HepG2 (cell line): ENCODE data around the gene KCNK7. TPM values are rescaled to one million over a fixed set of nuclear protein-coding genes. Genes with fewer than 3 reads are reported as not detected.

Experiments used
- ATAC-seq: fragments of 200-7000 bp; cut with Tn5 transposase; 3 replicates; pipeline ENCODE4 v1.9.1; 2020; ENCODE audit warnings: mild to moderate bottlenecking, moderate library complexity
- BruUV-seq: library from RNA; stranded (reverse); fragments of 400-500 nt; replicated peaks from 2 replicates; lab custom pipeline; 2021; lab: Mats Ljungman, UMichigan
- CTCF ChIA-PET: fragments of 300-600 bp; formaldehyde crosslinking; extraction: SDS; loops from one replicate; lab custom pipeline; 2021; ENCODE audit warnings: low total read pairs, inconsistent platforms, low intra/inter-chr PET ratio; lab: Yijun Ruan, JAX
- POLR2A ChIA-PET: fragments of 350-600 bp; sonication (Branson Sonifier 250); formaldehyde crosslinking; loops from one replicate; lab custom pipeline; 2020; ENCODE audit warnings: antibody characterized with exemption, inconsistent platforms; lab: Yijun Ruan, JAX
- DNase-seq: peaks from one replicate; pipeline ENCODE4 v3.0.0-alpha.2; 2015; ENCODE audit warnings: low spot score
- FAIRE-seq: peaks from 3 replicates; lab custom pipeline; 2011; peaks lifted over from hg19 to GRCh38; lab: Jason Lieb, UNC
- H2AFZ ChIP-seq: one replicate; pipeline ENCODE4 v1.6.1; 2011; ENCODE audit warnings: low read length, inconsistent platforms
- H3K27ac ChIP-seq: fragments of 300-600 bp; 3 replicates; pipeline ENCODE4 v1.8.0; 2011; ENCODE audit warnings: mixed run types, mild to moderate bottlenecking, mixed read lengths, low read length, inconsistent platforms; ENCODE audit not compliant: insufficient read depth; ENCODE audit errors: extremely low read length
- H3K27me3 ChIP-seq, 2 experiments: fragments of 200-600 bp in 1 of 2; 2 replicates in 1 of 2; 3 replicates in 1 of 2; pipeline versions ENCODE4 v1.6.0 to v1.8.0; 2011; ENCODE audit warnings: low read length in 2 of 2, mild to moderate bottlenecking in 2 of 2, moderate library complexity in 2 of 2, inconsistent platforms in 1 of 2; ENCODE audit not compliant: insufficient read depth in 2 of 2, control insufficient read depth in 1 of 2
- H3K36me3 ChIP-seq, 2 experiments: fragments of 200-600 bp in 1 of 2; replicated peaks in 1 of 2; 2 replicates in 1 of 2; 3 replicates in 1 of 2; pipeline versions ENCODE4 v1.5.1 to v1.8.0; 2011; ENCODE audit warnings: low read length in 2 of 2, inconsistent platforms in 1 of 2; ENCODE audit not compliant: insufficient read depth in 2 of 2, control insufficient read depth in 1 of 2
- H3K4me1 ChIP-seq: 2 replicates; pipeline ENCODE4 v1.5.1; 2012; ENCODE audit warnings: low read length, inconsistent platforms; ENCODE audit not compliant: insufficient read depth
- H3K4me2 ChIP-seq: 2 replicates; pipeline ENCODE4 v1.6.0; 2011; ENCODE audit warnings: low read depth, low read length, inconsistent platforms
- H3K4me3 ChIP-seq, 3 experiments: fragments of 200-600 bp in 1 of 3; sonication (generic), shearing (Covaris generic) in 1 of 3; replicated peaks in 1 of 3; 2 replicates each; pipeline ENCODE4 v1.5.1; 2011 to 2016; ENCODE audit warnings: low read length in 3 of 3, inconsistent platforms in 2 of 3, low read depth in 2 of 3, mild to moderate bottlenecking in 2 of 3, control low read depth in 1 of 3, mixed read lengths in 1 of 3; ENCODE audit not compliant: insufficient read depth in 1 of 3
- H3K79me2 ChIP-seq: one replicate; pipeline ENCODE4 v1.6.1; 2011; ENCODE audit warnings: low read length, inconsistent platforms; ENCODE audit not compliant: insufficient read depth
- H3K9ac ChIP-seq: 2 replicates; pipeline ENCODE4 v1.6.0; 2011; ENCODE audit warnings: mild to moderate bottlenecking, low read depth, low read length, inconsistent platforms; ENCODE audit not compliant: insufficient read depth
- H3K9me3 ChIP-seq: 2 replicates; pipeline ENCODE4 v1.5.1; 2012; ENCODE audit warnings: mild to moderate bottlenecking, low read length
- H4K20me1 ChIP-seq: 2 replicates; pipeline ENCODE4 v1.6.0; 2011; ENCODE audit warnings: inconsistent platforms, mild to moderate bottlenecking, low read length, moderate library complexity; ENCODE audit not compliant: insufficient read depth
- AGO2 ChIP-seq: fragments of 200-400 bp; formaldehyde crosslinking; optimal IDR thresholded peaks from 2 replicates; pipeline ENCODE3; 2017; ENCODE audit warnings: mild to moderate bottlenecking, low read depth, low read length, moderate library complexity
- CTCF ChIP-seq: sonication (generic); formaldehyde crosslinking; IDR thresholded peaks from 2 replicates; pipeline ENCODE4 v1.5.0; 2020; ENCODE audit warnings: mild to moderate bottlenecking, missing genetic modification reagents, moderate library complexity
- ESRRA ChIP-seq: sonication (generic); formaldehyde crosslinking; IDR thresholded peaks from 2 replicates; pipeline ENCODE4 v1.5.1; 2020; ENCODE audit warnings: mild to moderate bottlenecking, low read depth, missing genetic modification reagents
- HNRNPL ChIP-seq: fragments of 200-400 bp; formaldehyde crosslinking; IDR thresholded peaks from 2 replicates; pipeline ENCODE4 v1.6.1; 2017; ENCODE audit warnings: mild to moderate bottlenecking, low read depth, low read length
- MYC ChIP-seq: sonication (generic); formaldehyde crosslinking; IDR thresholded peaks from 2 replicates; pipeline ENCODE4 v1.9.0; 2021; ENCODE audit warnings: missing genetic modification reagents, borderline replicate concordance
- PCBP1 ChIP-seq: fragments of 200-400 bp; formaldehyde crosslinking; IDR thresholded peaks from 2 replicates; pipeline ENCODE4 v1.6.1; 2017; ENCODE audit warnings: mild to moderate bottlenecking, low read depth, low read length, borderline replicate concordance
- PPARG ChIP-seq: conservative IDR thresholded peaks from 2 replicates; pipeline ENCODE4 v1.6.1; 2016; ENCODE audit warnings: missing biosample characterization, missing genetic modification reagents
- RAD21 ChIP-seq: fragments of 450-650 bp; formaldehyde crosslinking; IDR thresholded peaks from 2 replicates; pipeline ENCODE4 v1.5.0; 2020; ENCODE audit warnings: mild to moderate bottlenecking
- RBFOX2 ChIP-seq: fragments of 200-400 bp; formaldehyde crosslinking; IDR thresholded peaks from 2 replicates; pipeline ENCODE4 v1.6.1; 2017; ENCODE audit warnings: low read depth, mild to moderate bottlenecking, low read length
- STAG1 ChIP-seq: sonication (generic); formaldehyde crosslinking; IDR thresholded peaks from 2 replicates; pipeline ENCODE4 v1.4.0; 2020; ENCODE audit warnings: missing genetic modification reagents
- SUZ12 ChIP-seq: fragments of 150-350 bp; IDR thresholded peaks from 2 replicates; pipeline ENCODE4 v1.6.1; 2014; ENCODE audit warnings: low read depth, low read length
- ZBTB38 ChIP-seq: sonication (generic); formaldehyde crosslinking; IDR thresholded peaks from 2 replicates; pipeline ENCODE4 v1.5.1; 2020; ENCODE audit warnings: mild to moderate bottlenecking, missing genetic modification reagents
- ZFP91 ChIP-seq: sonication (generic); formaldehyde crosslinking; IDR thresholded peaks from 2 replicates; pipeline ENCODE4 v1.9.0; 2022; ENCODE audit warnings: missing genetic modification reagents, mild to moderate bottlenecking, borderline replicate concordance
- ZNF670 ChIP-seq: sonication (generic); formaldehyde crosslinking; IDR thresholded peaks from 2 replicates; pipeline ENCODE4 v1.8.0; 2022; ENCODE audit warnings: mild to moderate bottlenecking, missing genetic modification reagents, borderline replicate concordance
- ZNF687 ChIP-seq: sonication (generic); formaldehyde crosslinking; IDR thresholded peaks from 2 replicates; pipeline ENCODE4 v1.5.1; 2020; ENCODE audit warnings: mild to moderate bottlenecking, missing genetic modification reagents, moderate library complexity
- WGBS: methylation state at CpG from one replicate; pipeline ENCODE4 v1.1.6; 2017; ENCODE audit warnings: low lambda C conversion rate; 5-methylcytosine and 5-hydroxymethylcytosine counted together
- in situ Hi-C: cut with HindIII; loops from 2 replicates; pipeline ENCODE4 v1.10.0; 2017; ENCODE audit warnings: low pct_unique_long_range_greater_than_20kb; ENCODE audit not compliant: extremely low pct_ligation_motif_present
- intact Hi-C: fragments of 100-400 bp; cut with micrococcal nuclease; formaldehyde crosslinking; loops from one replicate; pipeline ENCODE4 v1.10.0; 2022; ENCODE audit not compliant: unreplicated experiment
- polyA plus RNA-seq, 8 experiments: library from polyadenylated mRNA; depleted of rRNA in 3 of 8; stranded (reverse) in 7 of 8; unstranded in 1 of 8; fragments of >200 nt; fragmentation: Illumina TruSeq in 4 of 8; extraction: Trizol in 4 of 8; gene quantifications; 2 replicates each; pipeline versions ENCODE4 v1.2.1 to v1.2.3, GENCODE V29; 2011 to 2016; ENCODE audit warnings: low read depth in 4 of 8, missing spikeins in 1 of 8, mixed read lengths in 1 of 8; ENCODE audit not compliant: insufficient read depth in 1 of 8
- total RNA-seq, 5 experiments: library from RNA; depleted of rRNA; stranded (reverse); fragments of >200 nt; fragmentation: Illumina TruSeq; extraction: Trizol; gene quantifications; 2 replicates each; pipeline ENCODE4 v1.2.3, GENCODE V29; 2016; ENCODE audit warnings: low read depth in 1 of 5

The KCNK7 gene
- total and polyA plus RNA-seq, 2 of the 13 experiments (the other 11 are each of a cell fraction or from before 2014, with no cell fraction given), result 0.11 TPM; not detected in 1

- no peak for DNase-seq
- ATAC-seq, result peak; percentile 71
- H3K27ac ChIP-seq, result no peak overlapping the region
- H3K4me3 ChIP-seq, result no peak overlapping the region
- H3K79me2 ChIP-seq, result no peaks in the 10 kb centered on the region
- in situ Hi-C loops (no loop called here), intact Hi-C loops (no loop called here)
- TF ChIP-seq ZNF687 (CRISPR knock-in tag), result 0 out of 2 replicates have a peak, but pooled peaks have one; percentile 11
- TF ChIP-seq ZFP91, result 0 out of 2 replicates have a peak, but pooled peaks have one; percentile 18
- 0 out of 2 replicates have a peak, but pooled peaks have one; percentile 17 for TF ChIP-seq MYC (CRISPR knock-in tag)
- 0 out of 2 replicates have a peak, but pooled peaks have one; percentile 29 for TF ChIP-seq PPARG
- peak; percentile 43; the same call in 1 of the 2 replicates for TF ChIP-seq RAD21 (CRISPR knock-in tag)
- peak; percentile 34 for TF ChIP-seq AGO2
- TF ChIP-seq PCBP1, result 0 out of 2 replicates have a peak, but pooled peaks have one; percentile 23
- TF ChIP-seq ZNF670 (CRISPR knock-in tag), result no peak
- peak; percentile 69 for TF ChIP-seq STAG1 (CRISPR knock-in tag)
- TF ChIP-seq ZBTB38, result peak; percentile 70
- TF ChIP-seq ESRRA (CRISPR knock-in tag), result no peak
- TF ChIP-seq CTCF, result peak; percentile 76
- no peak for TF ChIP-seq SUZ12
- peak; percentile 59 for TF ChIP-seq RBFOX2
- TF ChIP-seq HNRNPL, result peak; percentile 77; the same call in 1 of the 2 replicates
- CTCF ChIA-PET, result interaction anchor here (1.1 kb wide), 1 partner anchor 193 kb away, joined by 3 read pairs; no protein-coding TSS in a partner anchor
- no peak for FAIRE-seq
- no peak overlapping the region for H3K4me2 ChIP-seq
- H3K27me3 ChIP-seq, result no peaks in the 10 kb centered on the region
- 93% methylated on average over 15 of the region's 30 CpGs for WGBS
- no peaks in the 10 kb centered on the region for H3K9me3 ChIP-seq
- peaks cover 4% of the 10 kb centered on the region; the same call in 1 of the 2 replicates for H3K4me1 ChIP-seq
- peaks cover 41 to 81% of the 10 kb centered on the region in 2 experiments for H3K36me3 ChIP-seq
- POLR2A ChIA-PET, result interaction anchor here (1.1 to 2.4 kb wide), 4 partner anchors 9 to 12 kb away, joined by 3 to 19 read pairs (median 5); partner anchors contain the start of genes MAP3K11, PCNX3 and SIPA1
- H4K20me1 ChIP-seq, result no peaks in the 10 kb centered on the region
- H3K9ac ChIP-seq, result no peak overlapping the region
- H2AFZ ChIP-seq, result no peak overlapping the region
- BruUV-seq, result no TSS peak
Measured at GRCh38 chr11:65625628-65626342, 30.2 kb upstream of the KCNK7 start.
